GM21367 (cell line): ENCODE measurements around the gene MEIKIN.
"Not testable (repeated sequence)": the region's sequence is repeated elsewhere in the genome, so short reads cannot be mapped to it uniquely, and the experiment has no call there.

Experiments used
- ATAC-seq: cut with Tn5 transposase; IDR thresholded peaks from one replicate; pipeline ENCODE4 v1.9.1; 2021; ENCODE audit not compliant: unreplicated experiment

Gene MEIKIN

GRCh38 chr5:131914472-131914871, 31.0 kb downstream of the MEIKIN start:
- ATAC-seq, result no peak

- no peak for ATAC-seq
Observed at GRCh38 chr5:131913603-131914002, 31.9 kb downstream of the MEIKIN start.

- no peak for ATAC-seq
Observed at GRCh38 chr5:131906668-131907067, 38.8 kb downstream of the MEIKIN start.

DNA sequence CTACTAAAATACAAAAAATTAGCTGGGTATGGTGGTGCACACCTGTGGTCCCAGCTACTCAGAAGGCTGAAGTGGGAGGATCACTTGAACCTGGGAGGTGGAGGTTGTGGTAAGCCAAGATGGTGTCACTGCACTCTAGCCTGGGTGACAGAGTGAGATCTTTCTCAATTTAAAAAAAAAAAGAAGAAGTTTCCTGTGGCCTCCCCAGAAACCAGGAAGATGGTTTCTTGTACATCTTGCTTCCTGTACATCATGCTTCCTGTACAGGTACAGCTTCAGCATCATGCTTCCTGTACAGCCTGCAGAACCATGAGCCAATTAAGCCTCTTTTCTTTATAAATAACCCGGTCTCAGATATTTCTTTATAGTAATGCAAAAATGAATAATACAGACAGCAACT, 43.2 kb downstream of the MEIKIN start:
- not testable (repeated sequence) for ATAC-seq

GRCh38 chr5:131899686-131900085, 45.8 kb downstream of the MEIKIN start:
- no peak for ATAC-seq

- ATAC-seq, result no peak
Observed at GRCh38 chr5:131883984-131884383, 61.5 kb downstream of the MEIKIN start.

DNA sequence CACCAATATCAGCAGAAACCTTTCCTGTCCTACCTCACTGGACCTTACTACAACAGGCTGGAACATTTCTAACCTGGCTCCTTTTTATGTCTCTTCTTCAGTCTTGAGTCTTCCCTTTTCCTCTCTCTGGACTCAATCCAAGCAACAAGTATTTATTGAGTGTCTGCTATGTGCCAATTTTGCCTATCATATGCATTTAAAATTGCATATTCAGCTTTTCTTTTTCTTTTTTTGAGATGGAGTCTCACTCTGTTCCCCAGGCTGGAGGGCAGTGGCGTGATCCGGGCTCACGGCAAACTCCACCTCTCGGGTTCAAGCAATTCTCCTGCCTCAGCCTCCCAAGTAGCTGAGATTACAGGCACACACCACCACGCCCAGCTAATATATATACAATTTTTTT, 65.8 kb downstream of the MEIKIN start:
- no peak for ATAC-seq

- ATAC-seq, result no peak
Observed at GRCh38 chr5:131877873-131878272, 67.6 kb downstream of the MEIKIN start.

- ATAC-seq, result not testable (repeated sequence)
Observed at GRCh38 chr5:131871251-131871650, 74.2 kb downstream of the MEIKIN start.

GRCh38 chr5:131867524-131867923, 77.9 kb downstream of the MEIKIN start:
- no peak for ATAC-seq

- no peak for ATAC-seq
Observed at GRCh38 chr5:131863700-131864099, 81.8 kb downstream of the MEIKIN start.

DNA sequence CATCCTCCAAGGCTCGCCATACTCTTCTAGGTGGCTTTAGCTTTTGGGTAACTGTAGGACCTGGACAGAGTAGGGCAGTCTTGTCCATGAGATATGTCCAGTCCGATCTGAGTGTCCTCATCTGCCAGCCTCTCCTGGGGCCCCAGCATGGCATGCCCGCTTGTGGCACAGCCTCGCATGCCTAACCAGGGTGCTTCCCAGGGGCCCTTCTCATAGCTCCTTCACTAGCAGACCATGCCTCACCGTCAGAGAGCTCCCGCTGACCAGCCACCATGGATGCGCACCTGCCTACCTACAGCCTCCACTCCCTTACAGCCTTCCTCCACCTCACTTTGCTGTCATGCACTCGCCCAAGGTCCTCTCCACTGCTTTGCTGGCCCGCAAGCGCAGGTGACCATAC, 88.1 kb downstream of the MEIKIN start:
- ATAC-seq, result no peak

- no peak for ATAC-seq
Observed at GRCh38 chr5:131855452-131855851, 90.0 kb downstream of the MEIKIN start.

DNA sequence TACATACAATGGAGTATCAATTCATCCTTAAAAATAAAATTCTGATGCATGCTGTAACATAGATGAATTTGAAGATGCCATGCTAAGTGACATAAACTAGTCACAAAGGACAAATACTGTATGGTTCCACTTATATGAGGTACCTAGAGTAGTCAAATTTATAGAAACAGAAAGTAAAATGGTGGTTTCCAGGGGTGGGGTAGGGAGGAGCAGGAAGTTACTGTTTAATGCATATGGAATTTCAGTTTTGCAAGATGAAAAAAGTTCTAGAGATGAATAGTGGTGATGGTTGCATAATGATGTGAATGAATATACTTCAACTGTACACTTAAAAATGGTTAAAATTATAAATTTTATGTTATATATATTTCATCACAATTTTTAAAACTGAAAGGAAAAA, 91.3 kb downstream of the MEIKIN start:
- peak; percentile 86 for ATAC-seq

DNA sequence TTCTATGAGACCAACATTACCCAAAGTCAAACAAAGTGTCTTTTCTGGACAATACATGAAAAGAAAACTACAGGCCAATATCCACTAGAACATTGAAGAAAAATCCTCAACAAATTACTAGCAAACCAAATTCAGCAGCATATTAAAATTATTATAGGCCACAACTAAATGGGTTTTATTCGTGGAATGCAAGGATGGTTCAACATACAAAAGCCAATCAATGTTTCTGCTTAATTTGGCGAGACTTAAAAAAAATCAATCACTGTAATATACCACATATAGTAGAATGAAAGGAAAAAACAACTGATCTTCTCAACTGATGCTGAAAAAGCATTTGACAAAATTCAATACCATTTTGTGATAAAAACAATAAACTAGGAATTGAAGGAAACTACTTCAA, 96.8 kb downstream of the MEIKIN start:
- no peak for ATAC-seq

GRCh38 chr5:131846536-131846935, 98.9 kb downstream of the MEIKIN start:
- no peak for ATAC-seq

GRCh38 chr5:131845828-131846227, 99.6 kb downstream of the MEIKIN start:
- no peak for ATAC-seq

DNA sequence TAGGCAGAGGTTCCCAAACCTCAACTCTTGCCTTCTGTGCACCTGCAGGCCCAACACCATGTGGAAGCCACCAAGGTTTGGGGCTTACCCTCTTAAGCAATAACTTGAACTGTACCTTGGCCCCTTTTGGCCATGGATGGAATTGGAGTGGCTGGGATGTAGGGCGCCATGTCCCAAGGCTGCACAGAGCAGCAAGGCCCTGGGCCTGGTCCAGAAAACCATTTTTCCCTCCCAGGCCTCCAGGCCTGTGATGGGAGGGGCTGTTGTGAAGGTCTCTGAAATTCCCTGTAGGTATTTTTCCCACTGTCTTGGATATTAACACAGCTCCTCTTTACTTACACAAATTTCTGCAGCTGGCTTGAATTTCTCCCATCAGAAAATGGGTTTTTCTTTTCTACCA, 102.5 kb downstream of the MEIKIN start:
- ATAC-seq, result not testable (repeated sequence)

DNA sequence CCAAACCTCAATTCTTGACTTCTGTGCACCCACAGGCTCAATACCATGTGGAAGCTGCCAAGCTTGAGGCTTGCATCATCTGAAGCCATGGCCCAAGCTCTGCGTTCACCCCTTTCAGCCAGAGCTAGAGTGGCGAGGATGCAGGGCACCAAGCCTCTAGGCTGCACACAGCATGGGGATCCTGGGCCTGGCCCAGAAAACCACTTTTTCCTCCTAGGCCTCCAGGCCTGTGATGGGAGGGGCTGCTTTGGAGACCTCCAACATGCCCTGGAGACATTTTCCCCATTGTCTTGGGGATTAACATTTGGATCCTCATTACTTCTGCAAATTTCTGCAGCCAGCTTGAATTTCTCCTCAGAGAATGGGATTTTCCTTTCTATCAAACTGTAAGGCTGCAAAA, 112.8 kb downstream of the MEIKIN start:
- not testable (repeated sequence) for ATAC-seq

- ATAC-seq, result peak; percentile 88
Observed at GRCh38 chr5:131825404-131826013, 120.0 kb downstream of the MEIKIN start.

DNA sequence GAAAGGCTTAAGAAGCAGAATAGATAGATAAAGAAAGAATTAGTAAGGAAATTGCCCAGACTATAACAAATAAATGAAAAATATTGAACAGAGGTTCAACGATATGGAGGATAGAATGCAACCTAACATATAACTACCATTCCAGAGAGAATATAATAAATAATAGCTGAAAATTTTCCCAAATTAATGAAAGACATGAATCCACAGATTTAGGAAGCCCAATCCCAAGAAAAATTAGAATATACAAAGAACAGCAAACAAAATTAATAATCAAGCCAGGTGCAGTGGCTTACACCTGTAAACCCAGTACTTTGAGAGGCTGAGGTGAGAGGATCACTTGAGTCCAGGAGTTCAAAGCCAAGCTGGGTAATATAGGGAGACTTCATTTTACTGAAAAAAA, 120.8 kb downstream of the MEIKIN start:
- no peak for ATAC-seq

GRCh38 chr5:131821221-131821620, 124.2 kb downstream of the MEIKIN start:
- ATAC-seq, result no peak

DNA sequence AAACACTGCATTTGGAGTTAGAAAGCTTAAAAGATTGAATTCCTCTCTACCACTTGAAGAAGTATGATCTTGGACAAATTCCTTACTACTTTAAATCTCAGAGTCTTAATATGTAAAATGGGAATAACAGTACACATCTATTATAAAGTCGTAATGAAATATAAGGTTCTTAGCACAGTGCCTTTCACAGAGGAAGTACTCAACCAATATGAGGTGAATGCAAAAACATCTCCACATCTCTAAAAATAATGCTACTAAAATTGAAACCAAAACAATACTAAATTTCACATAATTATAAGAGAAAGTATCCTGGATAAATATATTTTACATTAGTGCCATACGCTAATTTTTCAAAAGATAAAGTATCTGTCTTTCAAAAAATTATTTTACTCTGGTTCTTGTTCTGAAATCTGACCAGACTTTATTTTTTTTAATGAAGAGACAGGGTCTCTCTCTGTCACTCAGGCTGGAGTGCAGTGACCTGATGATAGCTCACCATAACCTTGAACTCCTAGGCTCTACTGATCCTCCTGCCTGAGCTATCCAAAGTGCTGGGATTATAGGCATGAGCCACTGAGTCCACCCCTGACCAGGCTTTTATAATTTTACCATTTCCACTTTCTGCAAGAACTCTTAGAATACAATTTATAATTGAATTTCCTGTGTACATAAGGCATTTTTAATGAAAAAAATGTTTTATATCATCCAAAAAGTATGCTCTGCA, 127.3 kb downstream of the MEIKIN start:
- ATAC-seq, result no peak
